ENCODE data around the gene CFDP1.

The CFDP1 gene

GRCh38 chr16:75319513-75320411 lies 113.5 kb downstream of the CFDP1 start:
- DNase-seq (no peak), ATAC-seq (peak; percentile 73)

- no peak for DNase-seq
- ATAC-seq, result no peak
Observed at GRCh38 chr16:75318737-75319136, 114.6 kb downstream of the CFDP1 start.

GRCh38 chr16:75317532-75317931 lies 115.8 kb downstream of the CFDP1 start:
- no peak for DNase-seq
- ATAC-seq, result no peak

GRCh38 chr16:75317101-75317522 lies 116.2 kb downstream of the CFDP1 start:
- DNase-seq, result peak; percentile 21

GRCh38 chr16:75315539-75316306 lies 117.6 kb downstream of the CFDP1 start:
- no peak for DNase-seq
- ATAC-seq, result no peak

More at GRCh38 chr16:75317101-75317522, 116.2 kb downstream of the CFDP1 start:
- ATAC-seq, result peak; percentile 70

- no peak for DNase-seq
Observed at GRCh38 chr16:75312875-75313274, 120.4 kb downstream of the CFDP1 start.

GRCh38 chr16:75311383-75311938 lies 121.8 kb downstream of the CFDP1 start:
- ATAC-seq (no peak), DNase-seq (no peak)

More at GRCh38 chr16:75312875-75313274, 120.4 kb downstream of the CFDP1 start:
- no peak for ATAC-seq

- ATAC-seq (no peak), DNase-seq (no peak)
Observed at GRCh38 chr16:75310541-75310940, 122.8 kb downstream of the CFDP1 start.

- DNase-seq, result no peak
- no peak for ATAC-seq
Observed at GRCh38 chr16:75309899-75310430, 123.3 kb downstream of the CFDP1 start.

GRCh38 chr16:75309156-75309555 lies 124.1 kb downstream of the CFDP1 start:
- DNase-seq (no peak), ATAC-seq (no peak)

- no peak for ATAC-seq
Observed at GRCh38 chr16:75308011-75308410, 125.3 kb downstream of the CFDP1 start.

GRCh38 chr16:75307506-75307905 lies 125.8 kb downstream of the CFDP1 start:
- DNase-seq (no peak), ATAC-seq (no peak)

More at GRCh38 chr16:75308011-75308410, 125.3 kb downstream of the CFDP1 start:
- no peak for DNase-seq

- no peak for DNase-seq
- ATAC-seq, result no peak
Observed at GRCh38 chr16:75306099-75306762, 127.1 kb downstream of the CFDP1 start.

- DNase-seq (peak; percentile 59), ATAC-seq (peak; percentile 97)
Observed at GRCh38 chr16:75305364-75306098, 127.8 kb downstream of the CFDP1 start.

GRCh38 chr16:75304521-75305363 lies 128.6 kb downstream of the CFDP1 start:
- ATAC-seq (no peak), DNase-seq (no peak)

- no peak for ATAC-seq
- DNase-seq, result no peak
Observed at GRCh38 chr16:75301804-75302203, 131.5 kb downstream of the CFDP1 start.

- DNase-seq (no peak), ATAC-seq (no peak)
Observed at GRCh38 chr16:75298267-75298666, 135.0 kb downstream of the CFDP1 start.

- DNase-seq (no peak), ATAC-seq (no peak)
Observed at GRCh38 chr16:75296606-75297005, 136.7 kb downstream of the CFDP1 start.

- ATAC-seq, result no peak
- no peak for DNase-seq
Observed at GRCh38 chr16:75294773-75295459, 138.4 kb downstream of the CFDP1 start.

GRCh38 chr16:75293772-75294171 lies 139.5 kb downstream of the CFDP1 start:
- ATAC-seq, result no peak
- no peak for DNase-seq

Measured in stimulated activated naive CD8-positive, alpha-beta T cell treated with anti-CD3 and anti-CD28 coated beads, Interleukin-15, Interleukin-2, amounts not matched to agents 100 U/mL and 50 U/mL, for 24 hours (primary cell).